ENCODE measurements around the gene NOL4L.

The NOL4L gene

DNA sequence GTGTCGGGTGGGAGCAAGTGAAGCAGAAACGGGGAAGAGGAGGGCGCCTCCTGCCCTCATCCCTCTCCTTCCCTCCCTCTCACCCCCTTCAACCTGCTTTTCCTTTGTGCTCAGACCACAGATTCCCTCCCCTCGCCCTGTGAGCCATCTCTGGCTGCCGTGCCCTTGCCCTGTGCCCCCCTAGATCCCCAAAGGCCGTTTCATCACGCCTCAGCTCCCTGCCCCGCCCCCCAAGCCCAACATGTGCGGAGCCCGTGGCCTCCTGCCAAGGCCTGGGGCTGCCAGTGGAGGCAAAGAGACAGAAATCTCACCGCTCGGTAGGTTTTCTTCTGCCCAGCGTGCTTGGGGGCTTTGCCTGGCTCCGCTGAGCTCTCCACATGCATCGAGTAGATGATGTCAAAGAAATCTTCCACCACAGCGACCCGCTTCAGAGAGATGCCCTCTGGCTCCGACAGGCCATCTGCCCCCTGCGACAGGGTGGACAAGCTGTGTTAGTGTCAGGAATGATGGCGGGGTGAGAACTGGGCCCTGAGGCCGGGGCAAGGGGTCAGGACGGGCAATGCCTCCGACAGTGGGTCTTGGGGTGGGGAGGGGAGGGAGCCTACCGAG, 57.6 kb downstream of the NOL4L start:
- Histone ChIP-seq H3K27ac (replicated peaks) (no peak overlapping the region), H3K4me3 (replicated peaks; ENCODE audit: insufficient read depth, low read length) (no peak overlapping the region), H3K27me3 (ENCODE audit: insufficient read depth, poor library complexity, severe bottlenecking) (no peaks in the 10 kb centered on the region)
- DNase-seq (ENCODE audit: low read depth in 1 of 2, low spot score in 1 of 2): no peak
- TF ChIP-seq GABPA (IDR thresholded peaks at IDR 0.05; ENCODE audit: low read depth) (no peak), SPI1 (IDR thresholded peaks at IDR 0.05; ENCODE audit: borderline replicate concordance, low read depth) (no peak), POLR2AphosphoS5 (IDR thresholded peaks at IDR 0.05; ENCODE audit: low read depth) (no peak)
- TF ChIP-seq, protein P1, sequence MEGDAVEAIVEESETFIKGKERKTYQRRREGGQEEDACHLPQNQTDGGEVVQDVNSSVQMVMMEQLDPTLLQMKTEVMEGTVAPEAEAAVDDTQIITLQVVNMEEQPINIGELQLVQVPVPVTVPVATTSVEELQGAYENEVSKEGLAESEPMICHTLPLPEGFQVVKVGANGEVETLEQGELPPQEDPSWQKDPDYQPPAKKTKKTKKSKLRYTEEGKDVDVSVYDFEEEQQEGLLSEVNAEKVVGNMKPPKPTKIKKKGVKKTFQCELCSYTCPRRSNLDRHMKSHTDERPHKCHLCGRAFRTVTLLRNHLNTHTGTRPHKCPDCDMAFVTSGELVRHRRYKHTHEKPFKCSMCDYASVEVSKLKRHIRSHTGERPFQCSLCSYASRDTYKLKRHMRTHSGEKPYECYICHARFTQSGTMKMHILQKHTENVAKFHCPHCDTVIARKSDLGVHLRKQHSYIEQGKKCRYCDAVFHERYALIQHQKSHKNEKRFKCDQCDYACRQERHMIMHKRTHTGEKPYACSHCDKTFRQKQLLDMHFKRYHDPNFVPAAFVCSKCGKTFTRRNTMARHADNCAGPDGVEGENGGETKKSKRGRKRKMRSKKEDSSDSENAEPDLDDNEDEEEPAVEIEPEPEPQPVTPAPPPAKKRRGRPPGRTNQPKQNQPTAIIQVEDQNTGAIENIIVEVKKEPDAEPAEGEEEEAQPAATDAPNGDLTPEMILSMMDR (IDR thresholded peaks at IDR 0.05; ENCODE audit: insufficient read depth, low read length): no peak
- TF ChIP-seq, protein P2, sequence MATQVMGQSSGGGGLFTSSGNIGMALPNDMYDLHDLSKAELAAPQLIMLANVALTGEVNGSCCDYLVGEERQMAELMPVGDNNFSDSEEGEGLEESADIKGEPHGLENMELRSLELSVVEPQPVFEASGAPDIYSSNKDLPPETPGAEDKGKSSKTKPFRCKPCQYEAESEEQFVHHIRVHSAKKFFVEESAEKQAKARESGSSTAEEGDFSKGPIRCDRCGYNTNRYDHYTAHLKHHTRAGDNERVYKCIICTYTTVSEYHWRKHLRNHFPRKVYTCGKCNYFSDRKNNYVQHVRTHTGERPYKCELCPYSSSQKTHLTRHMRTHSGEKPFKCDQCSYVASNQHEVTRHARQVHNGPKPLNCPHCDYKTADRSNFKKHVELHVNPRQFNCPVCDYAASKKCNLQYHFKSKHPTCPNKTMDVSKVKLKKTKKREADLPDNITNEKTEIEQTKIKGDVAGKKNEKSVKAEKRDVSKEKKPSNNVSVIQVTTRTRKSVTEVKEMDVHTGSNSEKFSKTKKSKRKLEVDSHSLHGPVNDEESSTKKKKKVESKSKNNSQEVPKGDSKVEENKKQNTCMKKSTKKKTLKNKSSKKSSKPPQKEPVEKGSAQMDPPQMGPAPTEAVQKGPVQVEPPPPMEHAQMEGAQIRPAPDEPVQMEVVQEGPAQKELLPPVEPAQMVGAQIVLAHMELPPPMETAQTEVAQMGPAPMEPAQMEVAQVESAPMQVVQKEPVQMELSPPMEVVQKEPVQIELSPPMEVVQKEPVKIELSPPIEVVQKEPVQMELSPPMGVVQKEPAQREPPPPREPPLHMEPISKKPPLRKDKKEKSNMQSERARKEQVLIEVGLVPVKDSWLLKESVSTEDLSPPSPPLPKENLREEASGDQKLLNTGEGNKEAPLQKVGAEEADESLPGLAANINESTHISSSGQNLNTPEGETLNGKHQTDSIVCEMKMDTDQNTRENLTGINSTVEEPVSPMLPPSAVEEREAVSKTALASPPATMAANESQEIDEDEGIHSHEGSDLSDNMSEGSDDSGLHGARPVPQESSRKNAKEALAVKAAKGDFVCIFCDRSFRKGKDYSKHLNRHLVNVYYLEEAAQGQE (IDR thresholded peaks at IDR 0.05; ENCODE audit: insufficient replicate concordance, low read depth): no peak

GRCh38 chr20:32527052-32527446, 58.1 kb downstream of the NOL4L start:
- Histone ChIP-seq H3K27ac (replicated peaks) (no peak overlapping the region), H3K27me3 (ENCODE audit: insufficient read depth, poor library complexity, severe bottlenecking) (no peaks in the 10 kb centered on the region), H3K4me3 (replicated peaks; ENCODE audit: insufficient read depth, low read length) (no peak overlapping the region)
- DNase-seq (ENCODE audit: low read depth in 1 of 2, low spot score in 1 of 2): no peak
- no peak for TF ChIP-seq SPI1 (IDR thresholded peaks at IDR 0.05; ENCODE audit: borderline replicate concordance, low read depth)
- TF ChIP-seq, protein P1 (IDR thresholded peaks at IDR 0.05; ENCODE audit: insufficient read depth, low read length): no peak
- TF ChIP-seq, protein P2 (IDR thresholded peaks at IDR 0.05; ENCODE audit: insufficient replicate concordance, low read depth): no peak
- TF ChIP-seq GABPA (IDR thresholded peaks at IDR 0.05; ENCODE audit: low read depth): no peak
- TF ChIP-seq POLR2AphosphoS5 (IDR thresholded peaks at IDR 0.05; ENCODE audit: low read depth): no peak

- no peak overlapping the region for H3K27ac ChIP-seq (replicated peaks)
- TF ChIP-seq, protein P1 (IDR thresholded peaks at IDR 0.05; ENCODE audit: insufficient read depth, low read length): no peak
- TF ChIP-seq GABPA (IDR thresholded peaks at IDR 0.05; ENCODE audit: low read depth) (no peak), POLR2AphosphoS5 (IDR thresholded peaks at IDR 0.05; ENCODE audit: low read depth) (no peak), SPI1 (IDR thresholded peaks at IDR 0.05; ENCODE audit: borderline replicate concordance, low read depth) (no peak)
- TF ChIP-seq, protein P2 (IDR thresholded peaks at IDR 0.05; ENCODE audit: insufficient replicate concordance, low read depth): no peak
- DNase-seq (ENCODE audit: low read depth in 1 of 2, low spot score in 1 of 2): no peak
These were observed 58.6 kb downstream of the NOL4L start for GRCh38 chr20:32526541-32526940.

More at GRCh38 chr20:32526541-32526940, 58.6 kb downstream of the NOL4L start:
- H3K27me3 ChIP-seq (ENCODE audit: insufficient read depth, poor library complexity, severe bottlenecking): no peaks in the 10 kb centered on the region
- no peak overlapping the region for H3K4me3 ChIP-seq (replicated peaks; ENCODE audit: insufficient read depth, low read length)

Measured in HL-60 (cell line).